ENCODE measurements around the gene SLC7A4.

The SLC7A4 gene

GRCh38 chr22:20980938-20981722, 51.2 kb downstream of the SLC7A4 start:
- ChIA-PET POLR2A (interaction anchor here (1.0 to 4.1 kb wide), 16 partner anchors 11 to 122 kb away, joined by 3 to 121 read pairs (median 14); partner anchors contain the start of genes AIFM3, CRKL, P2RX6 and THAP7), CTCF (interaction anchor here (0.6 to 1.1 kb wide), 3 partner anchors 8 to 124 kb away, joined by 3 to 10 read pairs (median 8); no protein-coding TSS in a partner anchor)
- TF ChIP-seq SP1 (IDR thresholded peaks at IDR 0.05) (no peak), PKNOX1 (IDR thresholded peaks at IDR 0.05) (no peak), ZNF384 (IDR thresholded peaks at IDR 0.05) (no peak), ARNT (IDR thresholded peaks at IDR 0.05) (no peak), FOXK2 (IDR thresholded peaks at IDR 0.05) (no peak), CTBP1 (IDR thresholded peaks at IDR 0.05; ENCODE audit: borderline replicate concordance) (no peak), LEF1 (IDR thresholded peaks at IDR 0.05; ENCODE audit: borderline replicate concordance) (no peak), ELF4 (IDR thresholded peaks at IDR 0.05) (no peak), SUZ12 (IDR thresholded peaks at IDR 0.05) (no peak)
- no peak for DNase-seq (ENCODE audit: extremely low spot score)

- ChIA-PET POLR2A (interaction anchor here (0.6 to 4.1 kb wide), 4 partner anchors 11 to 24 kb away, joined by 4 to 121 read pairs (median 68); partner anchors contain the start of genes AIFM3 and THAP7), CTCF (interaction anchor here (0.6 kb wide), 1 partner anchor 33 kb away, joined by 10 read pairs; no protein-coding TSS in a partner anchor)
- DNase-seq (ENCODE audit: extremely low spot score): no peak
- no peak for TF ChIP-seq FOXA1 (IDR thresholded peaks at IDR 0.05)
- TF ChIP-seq SP1 (IDR thresholded peaks at IDR 0.05): no peak
- TF ChIP-seq NFRKB (IDR thresholded peaks at IDR 0.05): no peak
- no peak for TF ChIP-seq LEF1 (IDR thresholded peaks at IDR 0.05; ENCODE audit: borderline replicate concordance)
- TF ChIP-seq CTBP1 (IDR thresholded peaks at IDR 0.05; ENCODE audit: borderline replicate concordance): no peak
- TF ChIP-seq PKNOX1 (IDR thresholded peaks at IDR 0.05): no peak
- TF ChIP-seq TARDBP (IDR thresholded peaks at IDR 0.05): no peak
- no peak for TF ChIP-seq SUZ12 (IDR thresholded peaks at IDR 0.05)
- TF ChIP-seq FOXK2 (IDR thresholded peaks at IDR 0.05): no peak
- no peak for TF ChIP-seq BHLHE40 (IDR thresholded peaks at IDR 0.05; ENCODE audit: borderline replicate concordance)
Observed at GRCh38 chr22:20980523-20980922, 51.8 kb downstream of the SLC7A4 start.

GRCh38 chr22:20979940-20980453, 52.4 kb downstream of the SLC7A4 start:
- ChIA-PET CTCF (no interaction called here), POLR2A (interaction anchor here (0.6 to 4.1 kb wide), 4 partner anchors 10 to 24 kb away, joined by 4 to 121 read pairs (median 68); partner anchors contain the start of genes AIFM3 and THAP7)
- DNase-seq (ENCODE audit: extremely low spot score): no peak
- TF ChIP-seq BHLHE40 (IDR thresholded peaks at IDR 0.05; ENCODE audit: borderline replicate concordance) (no peak), NFRKB (IDR thresholded peaks at IDR 0.05) (no peak), FOXA1 (IDR thresholded peaks at IDR 0.05) (no peak), SUZ12 (IDR thresholded peaks at IDR 0.05) (no peak), PKNOX1 (IDR thresholded peaks at IDR 0.05) (no peak), LEF1 (IDR thresholded peaks at IDR 0.05; ENCODE audit: borderline replicate concordance) (no peak), CTBP1 (IDR thresholded peaks at IDR 0.05; ENCODE audit: borderline replicate concordance) (no peak), FOXK2 (IDR thresholded peaks at IDR 0.05) (no peak), ELF4 (IDR thresholded peaks at IDR 0.05) (no peak), ZNF384 (IDR thresholded peaks at IDR 0.05) (no peak), HDGF (IDR thresholded peaks at IDR 0.05; ENCODE audit: borderline replicate concordance) (no peak), ARNT (IDR thresholded peaks at IDR 0.05) (no peak), SP1 (IDR thresholded peaks at IDR 0.05) (no peak)

- ChIA-PET CTCF (no interaction called here), POLR2A (interaction anchor here (0.6 to 4.1 kb wide), 2 partner anchors 12 to 20 kb away, joined by 4 to 121 read pairs; partner anchors contain the start of gene THAP7)
- no peak for DNase-seq (ENCODE audit: extremely low spot score)
- TF ChIP-seq BHLHE40 (IDR thresholded peaks at IDR 0.05; ENCODE audit: borderline replicate concordance): no peak
- no peak for TF ChIP-seq HDGF (IDR thresholded peaks at IDR 0.05; ENCODE audit: borderline replicate concordance)
- TF ChIP-seq FOXM1 (IDR thresholded peaks at IDR 0.05; ENCODE audit: borderline replicate concordance): no peak
- TF ChIP-seq NFRKB (IDR thresholded peaks at IDR 0.05): no peak
- no peak for TF ChIP-seq LEF1 (IDR thresholded peaks at IDR 0.05; ENCODE audit: borderline replicate concordance)
- no peak for TF ChIP-seq L3MBTL2 (conservative IDR thresholded peaks at IDR 0.05)
- TF ChIP-seq ARNT (IDR thresholded peaks at IDR 0.05): no peak
- no peak for TF ChIP-seq PKNOX1 (IDR thresholded peaks at IDR 0.05)
- no peak for TF ChIP-seq FOXA1 (IDR thresholded peaks at IDR 0.05)
- TF ChIP-seq TARDBP (IDR thresholded peaks at IDR 0.05): no peak
- TF ChIP-seq FOXK2 (IDR thresholded peaks at IDR 0.05): no peak
- no peak for TF ChIP-seq CTBP1 (IDR thresholded peaks at IDR 0.05; ENCODE audit: borderline replicate concordance)
- no peak for TF ChIP-seq SP1 (IDR thresholded peaks at IDR 0.05)
- no peak for TF ChIP-seq ZNF384 (IDR thresholded peaks at IDR 0.05)
- TF ChIP-seq SUZ12 (IDR thresholded peaks at IDR 0.05): no peak
Observed at GRCh38 chr22:20979243-20979809, 53.0 kb downstream of the SLC7A4 start.

All from HEK293T (cell line).